Spleen (tissue), 11 donors: ENCODE measurements around the gene SPATA31D3. TPM values are rescaled to one million over a fixed set of nuclear protein-coding genes. Genes with fewer than 3 reads are reported as not detected.

ENCODE experiments used
- DNase-seq: peaks from one replicate; pipeline ENCODE4 v3.0.0-alpha.2; 2020
- H3K27ac ChIP-seq, 8 donors: fragments of 200-600 bp; sonication (generic) in 7 of 8; 1 replicate in 4 of 8; 2 replicates in 4 of 8; pipeline versions ENCODE4 v1.5.0 to v1.8.0; 2016 to 2021; ENCODE audit warnings: inconsistent platforms in 4 of 8, mild to moderate bottlenecking in 4 of 8, moderate library complexity in 1 of 8
- H3K27me3 ChIP-seq, 7 donors: fragments of 200-600 bp; sonication (generic) in 6 of 7; replicated peaks in 1 of 7; 1 replicate in 4 of 7; 2 replicates in 3 of 7; pipeline versions ENCODE4 v1.5.0 to v1.8.0; 2016 to 2021; ENCODE audit warnings: inconsistent platforms in 3 of 7, mild to moderate bottlenecking in 1 of 7
- H3K36me3 ChIP-seq, 6 donors: fragments of 200-600 bp; sonication (generic) in 5 of 6; 1 replicate in 4 of 6; 2 replicates in 2 of 6; pipeline versions ENCODE4 v1.5.0 to v1.8.0; 2016 to 2021; ENCODE audit warnings: inconsistent platforms in 2 of 6
- H3K4me1 ChIP-seq, 6 donors: fragments of 200-600 bp; sonication (generic) in 5 of 6; 1 replicate in 3 of 6; 2 replicates in 3 of 6; pipeline versions ENCODE4 v1.5.0 to v1.8.0; 2016 to 2021; ENCODE audit warnings: inconsistent platforms in 3 of 6
- H3K4me3 ChIP-seq, 8 donors: fragments of 200-600 bp; sonication (generic) in 7 of 8; 1 replicate in 4 of 8; 2 replicates in 4 of 8; pipeline versions ENCODE4 v1.5.0 to v1.8.0; 2016 to 2021; ENCODE audit warnings: inconsistent platforms in 4 of 8, mild to moderate bottlenecking in 4 of 8, moderate library complexity in 2 of 8
- H3K9me3 ChIP-seq, 8 donors: fragments of 200-600 bp; sonication (generic) in 7 of 8; 1 replicate in 4 of 8; 2 replicates in 4 of 8; pipeline versions ENCODE4 v1.5.0 to v1.8.0; 2016 to 2021; ENCODE audit warnings: inconsistent platforms in 4 of 8
- CTCF ChIP-seq, 11 experiments: fragments of 200-600 bp in 7 of 11; fragments of 450-650 bp in 4 of 11; sonication (generic) in 4 of 11; IDR thresholded peaks in 8 of 11; conservative IDR thresholded peaks in 3 of 11; 1 replicate in 7 of 11; 2 replicates in 4 of 11; pipeline versions ENCODE4 v1.4.0 to v1.8.0; 2016 to 2021; ENCODE audit warnings: antibody characterized with exemption in 11 of 11, inconsistent platforms in 4 of 11, mild to moderate bottlenecking in 1 of 11
- POLR2A ChIP-seq, 3 donors: fragments of 450-650 bp; IDR thresholded peaks; one replicate each; pipeline ENCODE4 v1.5.1; 2017; ENCODE audit warnings: antibody characterized with exemption in 3 of 3, mild to moderate bottlenecking in 1 of 3
- POLR2AphosphoS5 ChIP-seq, 3 donors: sonication (generic); formaldehyde crosslinking; IDR thresholded peaks; one replicate each; pipeline ENCODE4 v1.5.1; 2017; ENCODE audit warnings: antibody characterized with exemption in 3 of 3
- WGBS, 5 donors: extraction: QIAGEN DNeasy Blood & Tissue Kit in 3 of 5; methylation state at CpG; one replicate each; pipeline versions ENCODE4 v1.1.5 to v1.1.7; 2013 to 2018; 5-methylcytosine and 5-hydroxymethylcytosine counted together
- intact Hi-C: fragments of 100-400 bp; cut with DNase I; formaldehyde crosslinking; loops from one replicate; pipeline ENCODE4 v1.15.0; 2023; ENCODE audit warnings: low total_unique reads
- polyA plus RNA-seq, 3 donors: library from polyadenylated mRNA; stranded (reverse); fragments of 200-250 nt; gene quantifications; one replicate each; pipeline ENCODE4 v1.2.1, GENCODE V29; 2013
- total RNA-seq, 7 donors: library from RNA; depleted of rRNA in 3 of 7; stranded (reverse); fragments of >200 nt in 3 of 7; fragmentation: NEBNext Ultra II Directional in 4 of 7; extraction: Animal tissue kit (Norgen Biotek cat#: 25700) in 4 of 7; gene quantifications; one replicate each; pipeline versions ENCODE4 v1.1.0 to v1.2.1, GENCODE V29; 2016 to 2021
- donor health status: healthy with polysubstance abuse.
- donor health status: DM: no; HTN: no; CAD: no; lungs with moderate emphysema.
- donor health status: DM: no; HTN: no; CAD: no.
- donor health status: Bipolar disorder and iron deficiency.
- donor health status: healthy.
- donor health status: DM: no; HTN: no; CAD: no.
- donor health status: DM: yes; HTN: yes; CAD: no.

SPATA31D3 gene
- total and polyA plus RNA-seq, 10 donors: 0.03 TPM; not detected in 9

GRCh38 chr9:81902196-81902595 is 41.1 kb upstream of the SPATA31D3 start:
- H3K9me3 ChIP-seq: peaks cover 0 to 3% (median 0%) of the 10 kb centered on the region in 8 donors
- H3K27ac ChIP-seq: no peak overlapping the region
- no peaks in the 10 kb centered on the region for H3K27me3 ChIP-seq
- H3K4me3 ChIP-seq: no peak overlapping the region
- intact Hi-C loops: no loop called here
- TF ChIP-seq POLR2AphosphoS5 (IDR thresholded peaks at IDR 0.05) (no peak), CTCF (IDR thresholded peaks at IDR 0.05 in 8 of 11, conservative IDR thresholded peaks at IDR 0.05 in 3 of 11) (no peak), POLR2A (IDR thresholded peaks at IDR 0.05) (no peak)
- WGBS, 5 donors: 69 to 83% (median 71%) methylated on average over 2 of the region's 2 CpGs
- no peaks in the 10 kb centered on the region for H3K4me1 ChIP-seq
- H3K36me3 ChIP-seq: no peaks in the 10 kb centered on the region
- DNase-seq: no peak

GRCh38 chr9:81902626-81903025 is 40.7 kb upstream of the SPATA31D3 start:
- Histone ChIP-seq H3K9me3 (no peaks in the 10 kb centered on the region), H3K27me3 (no peaks in the 10 kb centered on the region), H3K4me3 (no peak overlapping the region), H3K36me3 (no peaks in the 10 kb centered on the region), H3K27ac (no peak overlapping the region), H3K4me1 (no peaks in the 10 kb centered on the region)
- no peak for TF ChIP-seq POLR2A (IDR thresholded peaks at IDR 0.05)
- no peak for TF ChIP-seq CTCF (IDR thresholded peaks at IDR 0.05 in 8 of 11, conservative IDR thresholded peaks at IDR 0.05 in 3 of 11)
- no peak for TF ChIP-seq POLR2AphosphoS5 (IDR thresholded peaks at IDR 0.05)
- DNase-seq: no peak
- WGBS, 5 donors: 67 to 87% (median 77%) methylated on average over 3 of the region's 3 CpGs
- intact Hi-C loops: no loop called here

GRCh38 chr9:81906671-81907070 is 36.6 kb upstream of the SPATA31D3 start:
- intact Hi-C loops: no loop called here
- H3K4me3 ChIP-seq: no peak overlapping the region
- DNase-seq: no peak

GRCh38 chr9:81912135-81912534 is 31.2 kb upstream of the SPATA31D3 start:
- intact Hi-C loops: no loop called here
- Histone ChIP-seq H3K27ac (no peak overlapping the region), H3K9me3 (no peaks in the 10 kb centered on the region), H3K27me3 (peaks cover 0 to 6% (median 0%) of the 10 kb centered on the region in 7 donors), H3K4me3 (no peak overlapping the region), H3K36me3 (no peaks in the 10 kb centered on the region), H3K4me1 (no peaks in the 10 kb centered on the region)
- no peak for DNase-seq
- TF ChIP-seq POLR2A (IDR thresholded peaks at IDR 0.05): no peak
- no peak for TF ChIP-seq POLR2AphosphoS5 (IDR thresholded peaks at IDR 0.05)
- no peak for TF ChIP-seq CTCF (IDR thresholded peaks at IDR 0.05 in 8 of 11, conservative IDR thresholded peaks at IDR 0.05 in 3 of 11)
- WGBS, 5 donors: 86 to 93% (median 90%) methylated on average over 6 of the region's 6 CpGs

More at GRCh38 chr9:81906671-81907070, 36.6 kb upstream of the SPATA31D3 start:
- 76 to 89% (median 81%) methylated on average over 3 of the region's 3 CpGs for WGBS, 5 donors
- H3K27ac ChIP-seq: no peak overlapping the region
- no peak for TF ChIP-seq CTCF (IDR thresholded peaks at IDR 0.05 in 8 of 11, conservative IDR thresholded peaks at IDR 0.05 in 3 of 11)
- no peak for TF ChIP-seq POLR2A (IDR thresholded peaks at IDR 0.05)
- TF ChIP-seq POLR2AphosphoS5 (IDR thresholded peaks at IDR 0.05): no peak
- H3K36me3 ChIP-seq: no peaks in the 10 kb centered on the region
- H3K27me3 ChIP-seq: no peaks in the 10 kb centered on the region
- no peaks in the 10 kb centered on the region for H3K4me1 ChIP-seq
- no peaks in the 10 kb centered on the region for H3K9me3 ChIP-seq
